ENCODE data around the gene RAB40C. TPM values are rescaled to one million over a fixed set of nuclear protein-coding genes. Genes with fewer than 3 reads are reported as not detected.

RAB40C gene
- total and polyA plus RNA-seq, 9 of the 15 experiments (the other 6 are each of a cell fraction or from before 2014, with no cell fraction given), result 0.17 to 23.4 (median 8.7) TPM

GRCh38 chr16:631808-632358 lies 42.0 kb downstream of the RAB40C start (continued):
- TF ChIP-seq HMGN3 (IDR thresholded peaks at IDR 0.05; ENCODE audit: borderline replicate concordance, extremely low read depth, insufficient read length, low read depth, low read length), result no peak

- intact Hi-C loops (cut with micrococcal nuclease) (no loop called here), in situ Hi-C loops (cut with MboI) (no loop called here)
- Histone ChIP-seq H2AFZ (ENCODE audit: low read depth, low read length) (no peak overlapping the region), H3K4me1 (replicated peaks in 1 of 2; ENCODE audit: control insufficient read depth in 2 of 2, insufficient read depth in 2 of 2, low read length in 2 of 2) (peaks cover 27 to 94% of the 10 kb centered on the region in 2 experiments), H3K27ac (ENCODE audit: extremely low read depth, low read depth, low read length) (no peak overlapping the region), H3K79me2 (ENCODE audit: control insufficient read depth, insufficient read depth, low read length) (peaks cover 18% of the 10 kb centered on the region), H3K36me3 (ENCODE audit: control insufficient read depth, insufficient read depth, low read length) (peaks cover 40% of the 10 kb centered on the region; the same call in 1 of the 3 replicates), H3K4me2 (ENCODE audit: insufficient read depth, low read length) (no peak overlapping the region), H3K27me3 (ENCODE audit: control insufficient read depth in 2 of 2, insufficient read depth in 2 of 2, low read length in 2 of 2) (no peaks in the 10 kb centered on the region), H3K9ac (ENCODE audit: insufficient read depth in 1 of 2, low read depth in 2 of 2, low read length in 2 of 2) (no peak overlapping the region), H3K9me1 (ENCODE audit: control insufficient read depth, insufficient read depth, low read length) (no peaks in the 10 kb centered on the region), H4K20me1 (replicated peaks; ENCODE audit: control insufficient read depth, insufficient read depth, low read length) (no peaks in the 10 kb centered on the region), H3K4me3 (no peak overlapping the region), H3K9me3 (replicated peaks; ENCODE audit: control insufficient read depth, insufficient read depth, low read depth, low read length) (no peaks in the 10 kb centered on the region)
- BruUV-seq (replicated peaks), result no TSS peak
- 90% methylated on average over 49 of the region's 67 CpGs for WGBS (ENCODE audit: insufficient coverage, low coverage, missing lambda C conversion rate)
- CTCF ChIA-PET (ENCODE audit: low intra/inter-chr PET ratio), result no interaction called here
- no peak for FAIRE-seq
- no peak for DNase-seq (ENCODE audit: extremely low read depth in 1 of 4, low spot score in 3 of 4)
- no peak for ATAC-seq
- POLR2A ChIA-PET, result no interaction called here
- TF ChIP-seq GMEB1 (CRISPR knock-in tag; IDR thresholded peaks at IDR 0.05) (no peak), PTBP1 (IDR thresholded peaks at IDR 0.05; ENCODE audit: low read depth, low read length) (0 out of 2 replicates have a peak, but pooled peaks have one; percentile 25), SAFB (IDR thresholded peaks at IDR 0.05; ENCODE audit: borderline replicate concordance, low read depth, low read length) (no peak), RB1 (IDR thresholded peaks at IDR 0.05; ENCODE audit: low read depth) (no peak), CLOCK (CRISPR knock-in tag; IDR thresholded peaks at IDR 0.05; ENCODE audit: borderline replicate concordance) (no peak), SUPT5H (IDR thresholded peaks at IDR 0.05) (no peak), ZFX (CRISPR knock-in tag; IDR thresholded peaks at IDR 0.05) (0 out of 2 replicates have a peak, but pooled peaks have one; percentile 9), RBFOX2 (IDR thresholded peaks at IDR 0.05; ENCODE audit: low read depth, low read length) (0 out of 2 replicates have a peak, but pooled peaks have one; percentile 43), NBN (IDR thresholded peaks at IDR 0.05; ENCODE audit: low read depth) (no peak), HES1 (IDR thresholded peaks at IDR 0.05; ENCODE audit: low read depth) (no peak), ETS1 (conservative IDR thresholded peaks at IDR 0.05; ENCODE audit: control insufficient read depth, low read depth, low read length) (no peak), ZNF143 (CRISPR knock-in tag; IDR thresholded peaks at IDR 0.05) (0 out of 2 replicates have a peak, but pooled peaks have one; percentile 18)
These were observed 42.8 kb downstream of the RAB40C start for GRCh38 chr16:632486-633335.
